ENCODE measurements around the gene CCDC167.

CCDC167 gene

GRCh38 chr6:37478827-37479226 lies 20.9 kb downstream of the CCDC167 start:
- H3K27ac ChIP-seq: no peak overlapping the region
- no peak for TF ChIP-seq ZFX (IDR thresholded peaks at IDR 0.05; ENCODE audit: borderline replicate concordance)
- no peak for TF ChIP-seq CTCF (IDR thresholded peaks at IDR 0.05)

GRCh38 chr6:37477656-37478435 lies 21.8 kb downstream of the CCDC167 start:
- H3K27ac ChIP-seq: no peak overlapping the region
- TF ChIP-seq CTCF (IDR thresholded peaks at IDR 0.05) (no peak), ZFX (IDR thresholded peaks at IDR 0.05; ENCODE audit: borderline replicate concordance) (no peak)

GRCh38 chr6:37477191-37477590 lies 22.5 kb downstream of the CCDC167 start:
- H3K27ac ChIP-seq: no peak overlapping the region
- TF ChIP-seq CTCF (IDR thresholded peaks at IDR 0.05) (no peak), ZFX (IDR thresholded peaks at IDR 0.05; ENCODE audit: borderline replicate concordance) (no peak)

- H3K27ac ChIP-seq: peak overlapping the region; percentile 56
- no peak for TF ChIP-seq ZFX (IDR thresholded peaks at IDR 0.05; ENCODE audit: borderline replicate concordance)
- TF ChIP-seq CTCF (IDR thresholded peaks at IDR 0.05): no peak
These were observed 25.4 kb downstream of the CCDC167 start for GRCh38 chr6:37474316-37474715.

- peak overlapping the region; percentile 56 for H3K27ac ChIP-seq
- TF ChIP-seq CTCF (IDR thresholded peaks at IDR 0.05) (no peak), ZFX (IDR thresholded peaks at IDR 0.05; ENCODE audit: borderline replicate concordance) (no peak)
These were observed 26.2 kb downstream of the CCDC167 start for GRCh38 chr6:37473364-37474095.

GRCh38 chr6:37467718-37468117 lies 32.0 kb downstream of the CCDC167 start:
- TF ChIP-seq CTCF (IDR thresholded peaks at IDR 0.05) (no peak), ZFX (IDR thresholded peaks at IDR 0.05; ENCODE audit: borderline replicate concordance) (no peak)
- H3K27ac ChIP-seq: no peak overlapping the region

GRCh38 chr6:37463110-37463509 lies 36.6 kb downstream of the CCDC167 start:
- H3K27ac ChIP-seq: no peak overlapping the region
- TF ChIP-seq CTCF (IDR thresholded peaks at IDR 0.05) (no peak), ZFX (IDR thresholded peaks at IDR 0.05; ENCODE audit: borderline replicate concordance) (no peak)
